HCT116 (cell line): ENCODE data around the gene XAB2. TPM values are rescaled to one million over a fixed set of nuclear protein-coding genes. Genes with fewer than 3 reads are reported as not detected.
A peak's percentile ranks its signal among the peaks of the same experiment; 100 is the strongest.

Experiments used
- ATAC-seq: fragments of 200-7000 bp; cut with Tn5 transposase; 2 replicates; pipeline ENCODE4 v1.9.1; 2020; ENCODE audit warnings: mild to moderate bottlenecking, moderate library complexity
- BruUV-seq: library from RNA; stranded (reverse); fragments of 400-500 nt; replicated peaks from 2 replicates; lab custom pipeline; 2021; lab: Mats Ljungman, UMichigan
- CTCF ChIA-PET: fragments of 300-600 bp; sonication (Branson Sonifier 250); formaldehyde crosslinking; loops from one replicate; lab custom pipeline; 2021; ENCODE audit warnings: antibody characterized with exemption; lab: Charles Lee
- POLR2A ChIA-PET: fragments of 300-600, 350-600 bp; sonication (Branson Sonifier 250); formaldehyde crosslinking; loops from one replicate; lab custom pipeline; 2021; ENCODE audit warnings: antibody characterized with exemption; lab: Charles Lee
- RAD21 ChIA-PET, 2 experiments: fragments of 300-600 bp; sonication (Branson Sonifier 250); formaldehyde crosslinking; loops; one replicate each; lab custom pipeline; 2023; ENCODE audit warnings: low total read pairs in 2 of 2; ENCODE audit not compliant: uncharacterized antibody in 2 of 2, unreplicated experiment in 2 of 2, low non-redundant PET in 1 of 2; lab: Charles Lee
- DNase-seq: peaks from one replicate; pipeline ENCODE4 v3.0.0-alpha.2; 2010; ENCODE audit warnings: low read depth, low spot score
- H2AFZ ChIP-seq: fragments of 200-600 bp; shearing (Covaris generic), sonication (generic); 2 replicates; pipeline ENCODE4 v1.6.1; 2017; ENCODE audit warnings: low read depth, mixed run types, mixed read lengths, antibody characterized with exemption, low read length; ENCODE audit not compliant: poor library complexity, severe bottlenecking
- H3K27ac ChIP-seq: 2 replicates; pipeline ENCODE4 v1.5.1; 2012; ENCODE audit warnings: low read depth, low read length
- H3K27me3 ChIP-seq: fragments of 200-600 bp; sonication (generic); 2 replicates; pipeline ENCODE4 v1.6.1; 2016; ENCODE audit warnings: mixed run types, low read length, mixed read lengths; ENCODE audit not compliant: insufficient read depth
- H3K36me3 ChIP-seq, 2 experiments: fragments of 200-500 bp in 1 of 2; fragments of 200-600 bp in 1 of 2; sonication (Bioruptor generic) in 1 of 2; sonication (generic) in 1 of 2; 2 replicates each; pipeline versions ENCODE4 v1.5.1 to v1.6.1; 2014 to 2016; ENCODE audit warnings: low read length in 2 of 2, inconsistent platforms in 1 of 2, mixed read lengths in 1 of 2, mixed run types in 1 of 2; ENCODE audit not compliant: insufficient read depth in 2 of 2, control insufficient read depth in 1 of 2
- H3K4me1 ChIP-seq, 2 experiments: fragments of 200-600 bp in 1 of 2; sonication (generic) in 1 of 2; 2 replicates each; pipeline versions ENCODE4 v1.5.1 to v1.6.1; 2012 to 2017; ENCODE audit warnings: low read length in 2 of 2, inconsistent platforms in 1 of 2, mild to moderate bottlenecking in 1 of 2, mixed read lengths in 1 of 2, mixed run types in 1 of 2, moderate library complexity in 1 of 2; ENCODE audit not compliant: insufficient read depth in 2 of 2, control insufficient read depth in 1 of 2
- H3K4me2 ChIP-seq: fragments of 200-600 bp; sonication (generic); 2 replicates; pipeline ENCODE4 v1.6.1; 2017; ENCODE audit warnings: mixed run types, low read length, mixed read lengths
- H3K4me3 ChIP-seq, 2 experiments: fragments of 200-600 bp in 1 of 2; sonication (generic) in 1 of 2; replicated peaks in 1 of 2; 2 replicates each; pipeline ENCODE4 v1.5.1; 2011 to 2016; ENCODE audit warnings: low read length in 2 of 2, control low read depth in 1 of 2, low read depth in 1 of 2, mild to moderate bottlenecking in 1 of 2, mixed read lengths in 1 of 2, mixed run types in 1 of 2
- H3K79me2 ChIP-seq: fragments of 200-600 bp; sonication (generic); 2 replicates; pipeline ENCODE4 v1.6.1; 2017; ENCODE audit warnings: mild to moderate bottlenecking, mixed run types, low read length, moderate library complexity, mixed read lengths; ENCODE audit not compliant: insufficient read depth
- H3K9ac ChIP-seq: fragments of 200-600 bp; sonication (generic); 2 replicates; pipeline ENCODE4 v1.6.1; 2016; ENCODE audit warnings: low read length, mixed read lengths
- H3K9me2 ChIP-seq: fragments of 200-600 bp; sonication (generic), shearing (Covaris generic); 2 replicates; pipeline ENCODE4 v1.6.1; 2017; ENCODE audit warnings: mixed run types, mild to moderate bottlenecking, moderate library complexity; ENCODE audit not compliant: insufficient read depth
- H3K9me3 ChIP-seq, 2 experiments: fragments of 200-500 bp in 1 of 2; fragments of 200-600 bp in 1 of 2; sonication (Bioruptor generic) in 1 of 2; sonication (generic) in 1 of 2; 2 replicates each; pipeline ENCODE4 v1.6.1; 2014 to 2017; ENCODE audit warnings: low read length in 2 of 2, mixed read lengths in 2 of 2, inconsistent platforms in 1 of 2, low read depth in 1 of 2, mild to moderate bottlenecking in 1 of 2, mixed run types in 1 of 2, moderate library complexity in 1 of 2; ENCODE audit not compliant: control insufficient read depth in 1 of 2, insufficient read depth in 1 of 2
- H4K20me1 ChIP-seq: fragments of 200-600 bp; sonication (generic), shearing (Covaris generic); 2 replicates; pipeline ENCODE4 v1.6.1; 2017; ENCODE audit warnings: mixed run types, mild to moderate bottlenecking, moderate library complexity; ENCODE audit not compliant: insufficient read depth
- EGR1 ChIP-seq: IDR thresholded peaks from 2 replicates; pipeline ENCODE4 v1.6.1; 2012; ENCODE audit warnings: low read depth
- ELF1 ChIP-seq: IDR thresholded peaks from 2 replicates; pipeline ENCODE4 v1.6.1; 2012; ENCODE audit warnings: low read depth, borderline replicate concordance
- FOSL1 ChIP-seq: IDR thresholded peaks from 2 replicates; pipeline ENCODE4 v1.6.1; 2012; ENCODE audit warnings: low read depth
- POLR2AphosphoS5 ChIP-seq: IDR thresholded peaks from 2 replicates; pipeline ENCODE4 v1.6.1; 2011; ENCODE audit warnings: mild to moderate bottlenecking, low read depth, low read length, moderate library complexity
- intact Hi-C: fragments of 100-400 bp; cut with micrococcal nuclease; formaldehyde crosslinking; loops from 2 replicates; pipeline ENCODE4 v1.10.0; 2022
- total RNA-seq: library from RNA; stranded (reverse); gene quantifications from one replicate; pipeline ENCODE4 v1.2.1, GENCODE V29; 2021; ENCODE audit not compliant: unreplicated experiment

Gene XAB2
- total RNA-seq, 1 experiment from 2014 or later = 103 TPM

DNA sequence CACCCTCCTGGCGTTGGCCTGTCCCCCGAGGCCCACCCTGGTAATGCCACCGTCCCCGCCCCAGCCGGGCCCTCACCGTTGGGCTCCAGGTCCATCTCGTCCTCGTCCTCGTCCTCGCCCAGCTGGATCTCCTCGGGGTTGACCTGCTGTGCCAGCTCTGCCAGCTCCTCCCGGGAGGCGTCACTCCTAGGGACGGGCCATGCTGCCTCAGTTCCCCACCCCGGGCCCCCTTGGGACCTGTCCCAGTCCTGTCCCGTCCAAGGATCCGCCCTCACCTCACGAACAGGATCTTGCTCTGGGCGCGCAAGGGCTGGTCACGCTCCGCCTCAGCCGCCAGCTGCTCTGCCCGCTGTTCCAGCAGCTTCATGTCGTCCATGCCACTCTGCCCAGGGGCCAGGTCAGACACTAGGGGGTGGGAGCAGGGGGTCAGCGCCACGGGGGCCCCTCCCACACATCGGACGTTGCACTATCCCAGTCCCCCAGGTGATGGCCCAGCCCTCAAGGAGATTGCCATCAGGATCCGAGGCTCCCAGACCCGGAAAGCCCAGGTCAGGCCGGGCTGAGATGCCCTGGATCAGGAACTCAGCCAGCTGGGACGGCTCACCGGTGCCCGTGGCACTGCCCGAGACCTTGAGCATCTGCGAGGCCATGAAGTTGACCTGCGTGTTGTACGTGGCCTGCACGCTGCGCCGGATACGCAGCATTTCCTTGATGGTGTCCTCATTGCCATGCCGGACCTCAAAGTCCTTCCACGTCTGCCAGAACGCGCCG is 9.5 kb downstream of the XAB2 start:
- Histone ChIP-seq H3K9me3 (no peaks in the 10 kb centered on the region), H3K27me3 (no peaks in the 10 kb centered on the region), H3K9ac (no peak overlapping the region), H3K79me2 (no peaks in the 10 kb centered on the region), H3K4me3 (no peak overlapping the region), H3K36me3 (peaks cover 5 to 14% of the 10 kb centered on the region in 2 experiments; a peak in 3 of 4 replicates), H3K27ac (no peak overlapping the region), H3K9me2 (no peaks in the 10 kb centered on the region), H3K4me1 (peaks cover 0 to 6% of the 10 kb centered on the region in 2 experiments; a peak in 1 of 4 replicates), H4K20me1 (no peaks in the 10 kb centered on the region), H3K4me2 (no peak overlapping the region), H2AFZ (no peak overlapping the region)
- ATAC-seq (no peak), DNase-seq (no peak)
- CTCF ChIA-PET = no interaction called here
- RAD21 ChIA-PET = no interaction called here
- POLR2A ChIA-PET = no interaction called here
- intact Hi-C loops = no loop called here
- TF ChIP-seq POLR2AphosphoS5 (0 out of 2 replicates have a peak, but pooled peaks have one; percentile 3), EGR1 (no peak), FOSL1 (no peak)
- BruUV-seq = TSS peak; percentile 61

GRCh38 chr19:7618771-7619510 is 10.4 kb downstream of the XAB2 start:
- intact Hi-C loops = no loop called here
- Histone ChIP-seq H2AFZ (no peak overlapping the region), H4K20me1 (no peaks in the 10 kb centered on the region), H3K9ac (no peak overlapping the region), H3K27me3 (no peaks in the 10 kb centered on the region), H3K4me3 (no peak overlapping the region), H3K4me1 (peaks cover 0 to 6% of the 10 kb centered on the region in 2 experiments; a peak in 1 of 4 replicates), H3K27ac (peak overlapping the region; percentile 24; the same call in 1 of the 2 replicates), H3K79me2 (no peaks in the 10 kb centered on the region), H3K9me2 (no peaks in the 10 kb centered on the region), H3K4me2 (no peak overlapping the region), H3K9me3 (no peaks in the 10 kb centered on the region), H3K36me3 (peaks cover 5 to 14% of the 10 kb centered on the region in 2 experiments; a peak in 3 of 4 replicates)
- BruUV-seq = no TSS peak
- RAD21 ChIA-PET = no interaction called here
- peak; percentile 5; the same call in 1 of the 2 replicates for TF ChIP-seq POLR2AphosphoS5
- no peak for TF ChIP-seq ELF1
- POLR2A ChIA-PET = no interaction called here
- ATAC-seq = peak; percentile 21
- no peak for DNase-seq
- CTCF ChIA-PET = no interaction called here
